Inferior parietal cortex (tissue), 1 donor: Measurements from ENCODE around the gene C1QTNF9B.
"Not testable (repeated sequence)": the region's sequence is repeated elsewhere in the genome, so short reads cannot be mapped to it uniquely, and the experiment has no call there.

ENCODE experiments used
- DNase-seq: peaks from one replicate; pipeline ENCODE4 v3.0.0-alpha.2; 2016; ENCODE audit errors: extremely low spot score

Gene C1QTNF9B

DNA sequence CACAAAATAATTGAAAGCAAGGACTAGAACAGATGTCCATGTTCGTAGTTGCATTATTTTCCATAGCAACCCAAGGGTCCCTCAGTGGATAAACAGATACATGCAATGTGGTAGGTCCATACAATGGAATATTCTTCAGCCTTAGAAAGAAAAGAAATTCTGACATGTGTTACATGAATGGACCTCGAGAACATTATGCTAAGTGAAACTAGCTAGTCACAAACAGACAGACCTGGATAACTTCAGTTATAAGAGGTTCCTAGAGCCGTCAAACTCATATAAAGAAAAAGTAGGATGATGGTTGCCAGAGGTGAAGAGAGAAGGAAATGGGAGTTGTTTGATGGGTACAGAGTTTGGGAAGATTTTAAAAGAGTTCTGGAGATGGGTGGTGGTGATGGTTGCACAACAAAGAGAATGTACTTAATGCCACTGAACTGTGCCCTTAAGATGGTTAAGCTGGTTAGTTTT is at the start of gene C1QTNF9B:
TSS of gene C1QTNF9B (minus strand) at position 51 of the 468 bp plus-strand sequence.
- DNase-seq: not testable (repeated sequence)

DNA sequence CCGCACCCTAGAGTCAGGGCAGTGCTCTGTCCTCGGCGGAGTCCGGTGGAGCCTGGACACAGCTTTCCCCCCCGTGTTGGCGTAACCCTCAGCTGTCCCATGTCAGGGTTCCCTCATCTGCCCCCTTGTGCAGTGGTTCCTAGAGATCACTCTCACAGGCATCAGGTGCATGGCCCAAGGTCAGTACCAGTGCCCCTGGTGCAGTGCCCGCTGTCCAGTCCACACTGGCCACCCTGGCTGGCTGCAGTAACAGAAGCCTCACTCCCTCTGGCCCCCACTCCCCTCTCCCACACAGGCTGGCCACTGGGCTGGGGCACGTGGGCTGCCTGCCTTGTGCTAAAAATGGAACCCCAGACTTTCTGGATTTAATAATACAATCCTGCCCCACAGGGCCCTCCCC is 49.6 kb upstream of the C1QTNF9B start:
- no peak for DNase-seq

DNA sequence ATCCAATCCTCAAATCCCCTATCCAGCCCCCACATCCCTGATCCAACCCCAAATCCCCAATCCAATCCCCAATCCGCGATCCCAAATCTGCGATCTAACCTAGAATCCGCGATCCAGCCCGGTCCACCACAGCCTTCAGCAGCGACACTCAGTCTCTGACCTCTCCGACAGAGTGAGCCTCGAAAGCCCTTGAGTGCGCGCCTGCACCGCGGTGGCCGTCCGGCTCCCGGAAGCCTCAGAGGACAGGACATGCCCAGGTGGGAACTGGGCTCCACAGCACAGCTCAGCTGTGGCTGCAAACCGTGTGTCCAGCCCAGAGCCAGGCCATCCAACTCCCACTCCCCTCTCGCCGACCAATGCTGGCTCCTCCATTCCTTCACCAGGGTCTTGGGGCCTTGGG is 48.8 kb upstream of the C1QTNF9B start:
- DNase-seq: no peak

DNA sequence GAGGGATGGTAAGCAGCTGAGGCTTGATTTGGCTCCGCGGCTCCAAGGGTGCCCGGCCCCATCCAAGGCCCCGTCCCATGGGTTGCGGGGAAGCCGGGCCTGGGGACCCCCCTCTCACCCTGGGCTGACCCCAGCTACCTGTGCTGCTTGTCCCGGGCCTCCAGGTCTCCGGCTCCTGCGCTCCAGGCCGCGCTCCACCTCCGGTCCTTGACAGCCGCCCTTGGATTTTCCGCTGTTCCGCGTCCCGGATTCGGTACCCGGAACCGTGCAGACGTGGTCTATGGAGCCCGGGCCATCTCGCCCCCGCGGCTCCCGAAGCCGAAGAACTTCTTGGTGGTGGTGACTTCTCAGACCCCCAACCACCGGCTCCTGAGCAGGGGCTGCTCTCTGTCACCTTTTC is 48.3 kb upstream of the C1QTNF9B start:
- DNase-seq: no peak

DNA sequence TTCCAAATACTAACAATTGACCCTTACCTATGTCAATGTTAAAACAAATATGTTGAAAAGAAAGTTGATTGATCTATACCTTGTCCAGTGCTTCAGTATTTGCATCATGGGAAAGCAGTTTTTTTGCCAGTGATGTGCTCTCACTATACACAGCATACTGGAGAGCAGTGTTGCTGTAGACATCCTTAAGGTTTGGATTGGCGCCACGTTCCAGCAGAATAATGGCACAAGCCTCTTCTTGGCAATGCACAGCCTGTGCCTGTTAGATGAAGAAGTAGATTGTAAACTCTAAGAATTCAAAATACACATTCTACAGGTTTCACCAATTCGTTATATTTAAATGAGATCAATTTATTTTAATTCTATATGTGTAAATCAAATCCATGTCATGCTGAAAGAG is 43.9 kb upstream of the C1QTNF9B start:
- no peak for DNase-seq

DNA sequence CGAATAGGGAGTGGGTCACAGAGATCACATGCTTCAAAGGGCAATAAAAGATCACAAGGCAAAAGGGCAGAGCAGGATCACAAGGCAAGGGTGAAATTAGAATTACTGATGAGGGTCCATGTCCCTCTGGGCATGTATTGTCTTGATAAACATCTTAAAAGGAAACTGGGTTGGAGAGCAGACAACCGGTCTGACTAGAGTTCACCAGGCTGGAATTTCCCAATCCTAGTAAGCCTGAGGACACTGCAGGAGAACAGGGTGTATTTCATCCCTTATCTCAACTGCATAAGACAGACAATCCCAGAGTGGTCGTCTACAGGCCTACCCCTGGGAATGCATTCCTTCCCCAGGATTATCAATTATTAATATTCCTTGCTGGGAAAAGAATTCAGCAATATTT is 42.4 kb upstream of the C1QTNF9B start:
- DNase-seq: not testable (repeated sequence)

DNA sequence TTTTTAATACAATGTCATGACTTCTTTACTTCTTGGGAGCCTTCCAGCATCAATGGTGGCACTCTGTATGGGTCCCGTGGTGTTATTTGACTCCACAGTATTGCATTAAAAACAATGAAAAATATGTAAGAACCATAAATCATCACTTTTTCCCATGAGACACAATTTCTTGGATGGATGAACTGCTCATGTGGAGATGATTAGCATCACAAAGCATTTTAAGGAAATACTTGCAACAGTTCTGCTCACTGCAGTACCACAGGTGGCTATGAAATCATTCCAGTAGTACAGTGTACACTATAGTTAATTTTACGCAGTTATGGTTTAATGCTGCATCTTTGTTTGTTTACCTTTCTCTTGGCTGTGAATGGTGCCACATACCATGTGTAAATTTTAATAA is 37.2 kb upstream of the C1QTNF9B start:
- no peak for DNase-seq

DNA sequence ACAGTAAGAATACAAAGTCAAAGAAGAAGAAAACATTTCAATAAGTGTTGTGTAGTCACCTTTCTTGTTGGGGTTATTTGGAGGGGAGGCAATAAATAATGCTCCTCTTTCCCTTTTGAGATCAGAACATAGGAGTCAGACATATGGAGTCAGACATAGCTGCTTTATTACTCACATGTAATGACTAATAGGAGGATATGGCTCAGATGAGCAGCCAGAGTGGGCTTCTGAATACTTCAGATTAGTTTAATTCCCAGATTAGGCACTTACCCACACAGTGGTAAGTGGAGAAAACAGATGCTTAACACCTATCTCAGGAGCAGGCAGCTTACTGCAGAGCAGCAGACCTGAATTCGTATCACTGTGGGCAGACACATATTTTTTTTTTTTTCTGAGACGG is 31.7 kb upstream of the C1QTNF9B start:
- no peak for DNase-seq

DNA sequence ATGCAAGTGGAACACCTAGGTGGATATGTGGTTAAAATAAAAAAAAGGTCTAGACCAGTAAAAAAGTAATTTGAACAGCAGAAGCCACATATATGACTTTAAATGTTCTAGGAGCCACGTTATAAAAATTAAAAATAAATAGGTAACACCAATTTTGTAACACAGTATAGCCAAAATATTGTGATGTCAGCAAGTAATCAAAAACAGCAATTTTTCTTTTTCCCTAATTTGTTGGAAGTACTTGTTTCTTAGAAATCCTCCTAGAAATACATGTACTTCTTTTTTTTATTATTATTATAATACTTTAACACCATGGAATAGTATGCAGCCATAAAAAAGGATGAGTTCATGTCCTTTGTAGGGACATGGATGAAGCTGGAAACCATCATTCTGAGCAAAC is 25.7 kb upstream of the C1QTNF9B start:
- no peak for DNase-seq

DNA sequence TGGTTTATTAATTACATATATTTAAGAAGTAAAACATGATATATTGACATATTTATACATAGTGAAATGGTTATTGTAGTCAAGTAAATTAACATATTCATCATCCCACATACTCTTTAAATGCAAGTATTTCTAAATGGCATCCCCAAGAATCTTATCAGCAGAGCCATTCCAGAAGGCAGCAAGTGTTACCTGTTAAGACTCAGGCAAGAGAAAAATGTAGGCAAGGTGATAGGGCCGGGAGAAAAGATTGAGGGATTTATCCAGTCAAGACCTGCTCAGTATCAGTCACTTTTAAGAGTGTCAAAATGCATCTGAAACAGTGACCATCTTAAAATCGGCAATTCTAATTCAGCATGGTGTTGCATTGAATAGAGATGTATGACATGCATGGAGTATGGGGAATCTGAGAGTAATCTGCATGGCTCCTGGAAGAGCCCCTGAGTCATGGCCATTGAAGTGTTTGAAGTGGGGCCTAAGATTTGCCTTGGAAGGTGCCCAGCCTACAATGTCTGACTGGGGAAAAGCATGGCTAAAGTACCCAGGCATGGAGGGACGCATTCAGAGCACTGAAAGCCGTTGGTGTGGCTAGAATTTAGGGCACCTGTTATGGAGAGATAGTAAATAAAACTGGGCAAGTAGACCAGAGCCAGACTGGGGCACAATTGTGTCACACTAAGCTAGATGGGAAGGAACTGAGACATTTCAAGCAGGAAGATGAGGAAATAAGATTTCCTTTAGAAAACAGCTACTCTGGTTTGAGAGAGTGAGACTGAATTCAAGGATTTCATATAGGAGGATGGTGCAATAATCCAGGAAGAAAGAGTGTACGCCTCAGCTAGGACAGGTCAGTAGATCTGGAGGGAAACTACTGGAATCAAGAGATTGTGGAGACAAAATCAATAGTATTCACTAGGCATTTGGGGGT is 25.0 kb upstream of the C1QTNF9B start:
- DNase-seq: no peak

DNA sequence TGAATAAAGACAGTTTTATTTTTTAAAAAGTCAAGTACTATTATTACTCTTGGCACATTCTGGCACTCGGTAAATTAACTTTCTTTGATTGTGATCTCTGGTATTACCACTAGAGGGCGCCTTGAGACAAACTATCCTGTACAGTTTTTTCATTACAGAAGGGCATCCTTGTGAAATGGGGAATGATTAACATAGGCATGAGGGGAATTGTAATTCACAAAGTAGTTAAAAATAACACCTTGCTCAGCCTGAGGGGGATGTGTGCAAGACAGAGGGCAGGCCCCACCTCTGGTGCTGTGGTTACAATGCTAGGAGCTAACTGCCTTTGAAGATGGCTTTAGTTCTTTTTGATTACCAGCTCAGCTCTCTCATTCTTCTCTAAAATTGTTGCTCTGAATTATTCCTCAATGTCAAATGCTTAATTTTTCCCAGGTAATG is 24.2 kb upstream of the C1QTNF9B start:
- DNase-seq: peak; percentile 90

DNA sequence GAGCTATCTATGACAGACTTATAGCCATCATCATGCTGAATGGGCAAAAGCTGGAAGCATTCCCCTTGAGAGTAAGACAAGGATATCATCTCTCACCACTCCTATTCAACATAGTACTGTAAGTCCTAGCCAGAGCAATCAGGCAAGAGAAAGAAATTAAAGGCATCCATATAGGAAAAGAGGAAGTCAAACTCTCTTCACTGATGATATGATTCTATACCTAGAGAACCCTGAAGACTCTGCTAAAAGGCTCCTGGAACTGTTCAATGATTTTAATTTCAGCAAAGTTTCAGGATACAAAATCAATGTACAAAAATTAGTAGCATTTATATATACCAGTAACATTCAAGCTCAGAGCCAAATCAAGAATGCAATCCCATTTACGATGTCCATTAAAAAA is 21.7 kb upstream of the C1QTNF9B start:
- DNase-seq: no peak

DNA sequence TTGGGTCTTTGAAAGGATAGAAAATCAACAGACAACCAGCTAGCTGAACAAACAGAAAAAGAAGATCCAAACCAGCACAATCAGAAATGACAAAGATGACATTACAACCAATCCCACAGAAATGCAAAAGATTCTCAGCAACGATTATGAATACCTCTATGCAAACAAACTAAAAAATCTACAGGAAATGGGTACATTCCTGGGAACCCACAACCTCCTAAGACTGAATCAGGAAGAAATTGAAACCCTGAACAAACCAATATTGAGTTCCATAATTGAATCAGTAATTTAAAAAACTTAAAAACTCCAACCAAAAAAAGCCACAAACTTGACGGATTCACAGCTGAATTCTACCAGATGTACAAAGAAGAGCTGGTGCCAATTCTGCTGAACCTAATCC is 20.9 kb upstream of the C1QTNF9B start:
- DNase-seq: no peak

DNA sequence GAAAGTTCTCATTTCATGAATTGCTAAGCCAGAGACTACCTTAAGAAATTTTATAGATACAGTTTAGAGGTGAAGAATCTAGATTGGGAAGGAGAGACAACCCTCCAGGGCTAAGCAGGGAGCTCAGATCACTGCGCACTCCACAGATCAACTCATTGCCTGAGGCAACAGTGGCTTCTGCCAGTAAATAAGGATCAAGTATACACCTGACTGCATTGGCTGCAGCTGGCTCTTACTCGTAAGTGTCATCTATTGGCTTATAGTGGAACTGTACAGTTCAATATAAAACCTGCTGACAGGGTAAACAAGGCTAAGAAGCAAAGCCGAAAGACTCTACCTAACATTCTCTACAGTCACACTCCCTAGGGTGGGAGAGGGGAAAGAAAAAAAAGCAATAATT is 18.0 kb upstream of the C1QTNF9B start:
- no peak for DNase-seq

DNA sequence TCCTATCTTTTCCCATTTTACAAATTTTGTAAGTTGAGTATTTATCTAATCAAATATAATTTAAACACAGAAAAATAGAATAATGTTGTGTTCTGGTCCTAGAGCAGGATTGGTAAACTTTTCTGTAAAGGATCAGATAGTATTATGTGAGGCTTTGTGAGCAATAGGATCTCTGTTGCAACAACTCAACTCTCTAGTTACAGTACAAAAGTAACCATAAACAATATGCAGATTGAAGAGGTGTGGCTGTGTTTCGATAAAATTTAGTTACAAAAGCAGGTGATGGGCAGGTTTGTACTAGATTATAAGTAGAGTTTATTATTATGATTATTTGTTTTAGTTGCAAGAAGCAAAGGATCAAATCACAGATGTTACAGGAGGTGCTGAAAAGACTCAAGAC is 15.2 kb upstream of the C1QTNF9B start:
- no peak for DNase-seq

DNA sequence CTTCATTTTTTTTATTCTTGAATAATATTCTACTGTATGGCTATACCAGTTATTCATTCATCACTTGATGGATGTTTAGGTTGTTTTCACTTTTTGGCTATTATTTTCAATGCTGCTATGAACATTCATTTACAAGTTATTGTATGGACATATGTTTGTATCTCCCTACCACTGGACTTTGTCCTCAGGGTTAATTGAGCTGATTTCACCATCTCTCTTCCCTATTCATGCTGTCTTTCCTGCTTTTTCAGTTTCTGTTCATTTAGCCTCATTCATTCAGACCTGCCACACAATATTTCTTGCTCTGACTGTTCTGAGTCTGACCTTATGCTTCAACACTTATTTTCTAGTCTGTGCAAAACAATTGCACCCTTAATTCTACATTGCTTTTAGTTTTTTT is 12.3 kb upstream of the C1QTNF9B start:
- no peak for DNase-seq

DNA sequence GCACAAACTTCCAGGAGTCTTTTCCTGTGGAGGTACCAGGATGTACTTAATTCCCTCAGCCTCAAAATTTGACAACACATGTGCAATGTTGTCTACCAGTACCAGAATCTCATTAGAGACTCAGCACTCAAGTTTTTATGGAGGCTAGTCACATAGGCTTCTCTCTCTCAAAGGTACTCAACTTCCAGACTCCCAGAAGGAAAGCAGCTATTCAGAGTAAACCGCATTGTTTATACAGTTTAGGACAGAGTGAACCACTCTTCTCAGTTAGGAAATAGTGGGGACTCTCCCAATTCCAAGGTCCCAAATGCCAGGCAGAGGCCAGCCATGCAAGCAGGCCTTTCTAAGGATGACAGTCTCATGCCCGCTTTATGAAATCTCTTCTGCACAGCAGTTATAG is 8.5 kb upstream of the C1QTNF9B start:
- DNase-seq: no peak

DNA sequence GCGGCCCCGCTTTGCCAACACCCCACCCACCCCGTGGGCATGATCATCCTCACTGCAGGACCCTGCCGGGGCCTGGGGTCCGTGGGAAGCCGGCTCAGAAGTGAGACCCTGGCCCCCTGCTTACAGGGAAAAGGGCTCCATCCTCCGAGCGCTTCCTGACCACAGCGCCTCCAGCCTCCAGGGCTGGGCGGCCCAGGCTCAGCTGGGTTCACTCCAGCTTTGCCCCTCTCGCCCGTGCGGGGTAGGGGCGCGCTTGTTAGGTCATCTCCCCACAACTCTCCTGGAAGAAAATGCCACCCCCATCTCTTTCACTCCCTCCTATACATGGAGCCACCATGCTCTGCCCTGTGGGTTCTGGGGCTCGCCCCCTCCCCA is 6.6 kb upstream of the C1QTNF9B start:
- no peak for DNase-seq

DNA sequence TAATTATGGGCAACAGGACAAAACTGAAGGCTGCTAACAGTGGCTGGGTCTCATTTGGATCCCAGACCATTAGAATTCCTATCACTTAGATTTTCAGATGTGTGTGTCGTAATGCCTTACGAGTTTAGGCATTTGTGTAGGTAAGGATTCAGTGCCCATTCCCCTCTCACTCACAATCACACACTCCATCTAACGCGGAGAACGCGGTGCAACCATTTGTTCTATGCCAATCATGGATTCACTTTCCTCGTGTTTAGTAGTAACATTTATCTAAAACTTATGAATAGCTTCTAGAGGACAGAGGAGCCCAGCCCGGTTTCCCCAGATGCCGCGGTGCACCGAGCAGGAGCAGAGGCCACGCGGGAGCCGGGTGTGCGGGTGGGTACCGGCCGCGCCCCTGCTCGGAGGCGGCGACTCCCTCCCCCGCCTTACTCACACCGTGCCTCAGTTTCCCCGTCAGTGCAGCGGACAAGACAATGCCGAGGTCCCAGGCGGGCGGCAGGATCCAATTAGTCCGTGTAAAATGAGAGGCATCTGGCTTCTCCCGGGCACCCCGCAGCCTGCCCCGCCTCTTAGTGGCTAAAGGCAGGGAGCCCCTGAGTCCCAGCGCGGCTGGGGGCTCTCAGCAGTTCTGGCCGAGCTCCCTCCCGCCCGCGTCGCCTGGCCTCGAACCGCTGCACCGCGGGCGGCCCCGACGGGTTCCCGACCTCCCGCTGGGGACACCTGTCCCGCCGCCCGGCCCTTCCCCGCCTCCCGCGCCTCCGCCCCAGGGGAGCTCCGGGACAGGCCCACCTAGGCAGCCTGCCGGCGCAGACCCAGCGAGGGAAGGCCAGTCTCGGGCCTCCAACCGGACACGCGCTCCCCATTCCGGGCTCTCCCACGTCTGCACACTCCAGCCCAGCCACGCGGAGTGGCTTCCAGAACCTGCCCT is 5.9 kb upstream of the C1QTNF9B start:
- no peak for DNase-seq

DNA sequence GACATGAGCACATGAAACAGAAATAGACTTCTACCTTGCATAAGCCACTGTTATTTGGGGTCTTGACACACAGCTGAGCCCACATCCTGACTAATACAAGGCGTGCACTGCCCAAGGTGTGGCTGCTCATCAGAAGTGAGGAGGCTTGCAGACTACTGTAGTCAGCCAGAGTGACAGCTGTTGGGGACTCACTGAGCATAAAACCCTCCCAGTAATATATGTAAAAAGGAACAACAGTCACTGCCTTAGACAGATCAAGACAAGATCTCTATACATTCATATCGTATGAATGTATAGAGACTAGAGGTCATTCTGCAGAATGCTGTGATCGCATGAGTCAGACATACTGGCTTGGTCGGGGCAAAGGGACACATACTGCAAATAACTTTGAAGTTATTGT is 4.1 kb upstream of the C1QTNF9B start:
- DNase-seq: no peak

DNA sequence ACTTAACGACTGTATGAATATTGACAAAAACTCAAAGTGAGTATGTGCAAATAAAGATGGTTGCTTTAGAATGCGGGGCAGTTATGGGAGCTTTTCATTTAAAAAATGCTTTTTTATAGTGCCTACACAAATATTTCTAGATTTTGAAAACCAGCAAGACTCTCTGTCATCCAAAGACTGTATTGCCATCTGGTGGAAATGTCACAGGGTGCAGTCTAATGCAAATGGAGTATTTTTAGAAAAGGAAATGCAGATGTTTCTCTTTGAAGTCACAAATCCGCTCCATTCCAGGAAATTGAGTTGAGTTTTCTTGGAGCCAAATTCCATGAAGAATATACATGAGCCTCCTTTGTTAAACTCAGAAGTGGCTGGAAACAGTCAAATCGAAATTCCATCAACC is 2.3 kb upstream of the C1QTNF9B start:
- peak; percentile 78 for DNase-seq

DNA sequence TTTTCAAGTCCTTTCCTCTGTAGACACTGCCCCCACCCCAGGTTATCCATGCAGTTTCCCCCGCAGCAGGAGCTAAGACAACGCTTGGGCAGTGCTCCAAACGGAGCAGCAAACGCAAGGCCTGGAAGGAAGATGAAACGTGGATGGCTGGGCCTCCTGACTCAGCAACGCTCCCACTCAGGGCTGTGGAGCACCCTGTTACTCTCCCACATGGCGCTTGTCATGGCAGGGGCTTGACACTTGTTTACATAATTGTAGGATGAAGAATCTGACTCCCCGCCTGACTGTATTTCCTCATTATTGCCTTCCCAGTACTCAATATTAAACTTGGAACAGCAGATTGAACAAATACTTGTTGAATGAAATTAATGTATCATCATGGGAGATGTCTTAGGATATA is 799 bp upstream of the C1QTNF9B start:
- DNase-seq: no peak

DNA sequence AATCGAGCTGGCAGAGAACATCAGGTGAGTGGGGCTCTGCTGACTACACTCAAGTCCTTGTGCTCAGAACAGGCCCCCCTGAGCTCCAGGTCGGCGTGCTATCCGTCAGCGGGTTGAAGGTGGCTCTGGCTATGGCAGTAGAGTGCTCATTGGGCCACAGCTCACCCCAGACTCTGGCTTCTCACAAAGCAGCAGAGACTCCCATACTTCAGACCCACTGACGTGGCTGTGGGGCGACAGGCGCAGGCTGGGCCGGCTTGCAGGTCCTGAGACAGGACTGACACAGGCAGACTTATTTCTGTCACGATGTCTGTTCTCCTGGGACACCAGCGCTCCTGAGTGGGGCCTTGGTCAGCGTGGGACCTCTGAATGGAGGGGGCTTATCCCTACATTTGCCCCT is 2.6 kb downstream of the C1QTNF9B start:
- DNase-seq: not testable (repeated sequence)
